ENCODE data around the gene AP2A2.

AP2A2 gene

DNA sequence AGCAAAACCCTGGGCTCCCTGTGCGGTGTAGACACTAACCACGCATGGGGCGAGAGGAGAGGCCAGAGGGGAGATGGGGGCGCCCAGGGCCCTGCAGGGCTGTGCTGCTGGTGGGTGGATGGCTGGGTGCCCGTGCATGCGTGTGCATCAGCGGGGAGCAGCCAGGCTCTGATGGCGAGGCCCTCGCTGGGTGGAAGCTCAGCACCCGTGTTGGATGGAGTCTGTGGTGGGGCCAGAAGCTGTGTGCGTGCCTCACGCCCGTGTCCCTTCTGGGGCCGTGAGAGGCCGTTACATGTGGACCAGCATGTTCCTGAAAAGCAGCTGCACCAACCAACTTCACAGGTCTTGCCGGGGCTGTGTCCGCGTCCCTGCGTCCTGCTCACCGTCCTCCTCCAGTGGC, 77.5 kb downstream of the AP2A2 start:
- Histone ChIP-seq H3K27me3 (replicated peaks) (no peaks in the 10 kb centered on the region), H3K36me3 (replicated peaks) (peaks cover 36% of the 10 kb centered on the region), H3K27ac (no peak overlapping the region), H3K4me3 (ENCODE audit: low read depth, low read length) (no peak overlapping the region)
- in situ Hi-C loops (cut with HindIII; ENCODE audit: low pct_ligation_motif_present, low sequenced_read_pairs): no loop called here
- DNase-seq: no peak
- no peak for TF ChIP-seq CTCF (IDR thresholded peaks at IDR 0.05; ENCODE audit: low read depth, low read length, missing control alignments)

- no peak overlapping the region for H3K4me3 ChIP-seq (ENCODE audit: low read depth, low read length)
- no peak for DNase-seq
- H3K27me3 ChIP-seq (replicated peaks): no peaks in the 10 kb centered on the region
- no peak overlapping the region for H3K27ac ChIP-seq
- H3K36me3 ChIP-seq (replicated peaks): peaks cover 40% of the 10 kb centered on the region
- in situ Hi-C loops (cut with HindIII; ENCODE audit: low pct_ligation_motif_present, low sequenced_read_pairs): no loop called here
- no peak for TF ChIP-seq CTCF (IDR thresholded peaks at IDR 0.05; ENCODE audit: low read depth, low read length, missing control alignments)
Observed at GRCh38 chr11:1005928-1006327, 80.3 kb downstream of the AP2A2 start.

GRCh38 chr11:1006762-1007161, 81.1 kb downstream of the AP2A2 start:
- in situ Hi-C loops (cut with HindIII; ENCODE audit: low pct_ligation_motif_present, low sequenced_read_pairs): no loop called here
- TF ChIP-seq CTCF (IDR thresholded peaks at IDR 0.05; ENCODE audit: low read depth, low read length, missing control alignments): no peak
- Histone ChIP-seq H3K4me3 (ENCODE audit: low read depth, low read length) (no peak overlapping the region), H3K27ac (no peak overlapping the region), H3K27me3 (replicated peaks) (no peaks in the 10 kb centered on the region), H3K36me3 (replicated peaks) (peaks cover 41% of the 10 kb centered on the region)
- no peak for DNase-seq

GRCh38 chr11:1007279-1007678, 81.6 kb downstream of the AP2A2 start:
- Histone ChIP-seq H3K4me3 (ENCODE audit: low read depth, low read length) (no peak overlapping the region), H3K36me3 (replicated peaks) (peaks cover 45% of the 10 kb centered on the region), H3K27ac (no peak overlapping the region), H3K27me3 (replicated peaks) (no peaks in the 10 kb centered on the region)
- TF ChIP-seq CTCF (IDR thresholded peaks at IDR 0.05; ENCODE audit: low read depth, low read length, missing control alignments): no peak
- no peak for DNase-seq
- in situ Hi-C loops (cut with HindIII; ENCODE audit: low pct_ligation_motif_present, low sequenced_read_pairs): no loop called here

- H3K27me3 ChIP-seq (replicated peaks): no peaks in the 10 kb centered on the region
- H3K4me3 ChIP-seq (ENCODE audit: low read depth, low read length): no peak overlapping the region
- no peak overlapping the region for H3K27ac ChIP-seq
- no peak for DNase-seq
- peaks cover 45% of the 10 kb centered on the region for H3K36me3 ChIP-seq (replicated peaks)
- in situ Hi-C loops (cut with HindIII; ENCODE audit: low pct_ligation_motif_present, low sequenced_read_pairs): no loop called here
- TF ChIP-seq CTCF (IDR thresholded peaks at IDR 0.05; ENCODE audit: low read depth, low read length, missing control alignments): no peak
Observed at GRCh38 chr11:1008001-1008802, 82.5 kb downstream of the AP2A2 start.

DNA sequence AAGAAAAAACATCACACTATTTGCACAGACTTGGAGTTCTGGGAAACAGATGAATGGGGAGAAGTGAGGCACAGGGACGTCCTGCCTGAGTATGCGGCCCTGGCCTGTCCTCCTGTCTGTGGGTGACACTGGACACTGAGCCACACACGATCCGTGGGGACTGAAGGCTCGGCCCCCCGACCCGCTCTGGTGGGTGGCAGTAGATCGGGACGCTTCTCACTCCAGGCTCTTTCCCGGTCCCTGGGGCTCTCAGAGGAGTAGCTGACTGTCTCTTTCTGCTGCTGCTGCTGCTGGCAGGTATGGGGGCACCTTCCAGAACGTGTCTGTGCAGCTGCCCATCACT, 83.1 kb downstream of the AP2A2 start:
- no peak overlapping the region for H3K27ac ChIP-seq
- peaks cover 45% of the 10 kb centered on the region for H3K36me3 ChIP-seq (replicated peaks)
- no peak overlapping the region for H3K4me3 ChIP-seq (ENCODE audit: low read depth, low read length)
- DNase-seq: no peak
- H3K27me3 ChIP-seq (replicated peaks): no peaks in the 10 kb centered on the region
- no peak for TF ChIP-seq CTCF (IDR thresholded peaks at IDR 0.05; ENCODE audit: low read depth, low read length, missing control alignments)
- in situ Hi-C loops (cut with HindIII; ENCODE audit: low pct_ligation_motif_present, low sequenced_read_pairs): no loop called here
